ENCODE data around the gene OR1M1.
"Not testable (repeated sequence)": the region's sequence is repeated elsewhere in the genome, so short reads cannot be mapped to it uniquely, and the experiment has no call there.

The OR1M1 gene

GRCh38 chr19:9070066-9070465, 16.8 kb upstream of the OR1M1 start:
- Histone ChIP-seq H3K4me3 (replicated peaks; ENCODE audit: low read depth, low read length) (no peak overlapping the region), H3K27me3 (replicated peaks; ENCODE audit: control insufficient read depth, insufficient read depth, low read length) (no peaks in the 10 kb centered on the region), H3K36me3 (ENCODE audit: control insufficient read depth, insufficient read depth, low read length) (no peaks in the 10 kb centered on the region)
- TF ChIP-seq CTCF (IDR thresholded peaks at IDR 0.05; ENCODE audit: insufficient read depth, low read length, poor library complexity, severe bottlenecking) = no peak
- no peak for DNase-seq (ENCODE audit: extremely low read depth, insufficient read length)

DNA sequence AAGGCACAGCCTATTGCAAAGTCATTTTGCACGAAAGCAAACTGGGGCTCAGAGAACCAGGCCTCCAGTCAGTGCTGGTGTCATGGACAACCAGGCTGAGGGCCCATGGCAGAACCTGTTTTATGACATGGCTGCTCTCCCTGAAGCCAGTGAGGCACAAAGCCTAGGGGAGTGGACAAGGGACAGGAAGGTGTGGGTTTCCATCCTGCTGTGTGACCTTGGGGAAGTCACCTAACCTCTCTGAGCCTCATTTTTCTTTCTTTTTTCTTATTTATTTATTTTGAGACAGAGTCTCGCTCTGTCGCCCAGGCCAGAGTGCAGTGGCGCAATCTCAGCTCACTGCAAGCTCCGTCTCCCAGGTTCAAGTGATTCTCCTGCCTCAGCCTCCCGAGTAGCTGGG, 15.1 kb upstream of the OR1M1 start:
- not testable (repeated sequence) for H3K36me3 ChIP-seq (ENCODE audit: control insufficient read depth, insufficient read depth, low read length); H3K27me3 ChIP-seq (replicated peaks; ENCODE audit: control insufficient read depth, insufficient read depth, low read length); H3K4me3 ChIP-seq (replicated peaks; ENCODE audit: low read depth, low read length); DNase-seq (ENCODE audit: extremely low read depth, insufficient read length)

DNA sequence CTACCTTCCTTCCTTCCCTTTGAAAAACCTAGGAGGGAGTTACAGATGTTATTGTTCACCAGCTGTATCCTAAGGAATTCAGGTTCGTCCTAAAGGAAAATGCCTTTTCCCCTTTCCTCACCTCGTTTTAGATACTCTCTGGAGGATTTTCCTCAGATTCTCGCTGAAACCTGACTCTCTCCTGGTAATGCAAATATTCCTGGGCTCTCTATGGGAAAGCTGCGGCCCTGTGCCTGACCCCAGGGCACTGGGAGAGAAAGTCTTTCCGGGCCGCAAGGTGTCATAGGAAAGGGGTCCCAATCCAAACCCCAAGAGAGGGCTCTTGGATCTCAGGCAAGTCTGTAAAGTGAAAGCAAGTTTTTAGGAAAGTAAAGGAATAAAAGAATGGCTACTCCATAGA, 13.1 kb upstream of the OR1M1 start:
- Histone ChIP-seq H3K4me3 (replicated peaks; ENCODE audit: low read depth, low read length) (no peak overlapping the region), H3K36me3 (ENCODE audit: control insufficient read depth, insufficient read depth, low read length) (no peaks in the 10 kb centered on the region), H3K27me3 (replicated peaks; ENCODE audit: control insufficient read depth, insufficient read depth, low read length) (no peaks in the 10 kb centered on the region)
- DNase-seq (ENCODE audit: extremely low read depth, insufficient read length) = no peak
- no peak for TF ChIP-seq CTCF (IDR thresholded peaks at IDR 0.05; ENCODE audit: insufficient read depth, low read length, poor library complexity, severe bottlenecking)

GRCh38 chr19:9075064-9075949, 11.6 kb upstream of the OR1M1 start:
- TF ChIP-seq CTCF (IDR thresholded peaks at IDR 0.05; ENCODE audit: insufficient read depth, low read length, poor library complexity, severe bottlenecking) = no peak
- no peak for DNase-seq (ENCODE audit: extremely low read depth, insufficient read length)
- no peaks in the 10 kb centered on the region for H3K36me3 ChIP-seq (ENCODE audit: control insufficient read depth, insufficient read depth, low read length)
- H3K27me3 ChIP-seq (replicated peaks; ENCODE audit: control insufficient read depth, insufficient read depth, low read length) = no peaks in the 10 kb centered on the region
- H3K4me3 ChIP-seq (replicated peaks; ENCODE audit: low read depth, low read length) = no peak overlapping the region

GRCh38 chr19:9076901-9077300, 10.0 kb upstream of the OR1M1 start:
- Histone ChIP-seq H3K36me3 (ENCODE audit: control insufficient read depth, insufficient read depth, low read length) (no peaks in the 10 kb centered on the region), H3K27me3 (replicated peaks; ENCODE audit: control insufficient read depth, insufficient read depth, low read length) (no peaks in the 10 kb centered on the region), H3K4me3 (replicated peaks; ENCODE audit: low read depth, low read length) (no peak overlapping the region)
- TF ChIP-seq CTCF (IDR thresholded peaks at IDR 0.05; ENCODE audit: insufficient read depth, low read length, poor library complexity, severe bottlenecking) = no peak
- no peak for DNase-seq (ENCODE audit: extremely low read depth, insufficient read length)

GRCh38 chr19:9078651-9079050, 8.2 kb upstream of the OR1M1 start:
- no peaks in the 10 kb centered on the region for H3K27me3 ChIP-seq (replicated peaks; ENCODE audit: control insufficient read depth, insufficient read depth, low read length)
- no peaks in the 10 kb centered on the region for H3K36me3 ChIP-seq (ENCODE audit: control insufficient read depth, insufficient read depth, low read length)
- no peak for DNase-seq (ENCODE audit: extremely low read depth, insufficient read length)
- H3K4me3 ChIP-seq (replicated peaks; ENCODE audit: low read depth, low read length) = no peak overlapping the region
- no peak for TF ChIP-seq CTCF (IDR thresholded peaks at IDR 0.05; ENCODE audit: insufficient read depth, low read length, poor library complexity, severe bottlenecking)

Data from GM06990 (cell line).